Kidney epithelial cell (primary cell): Measurements from ENCODE around the gene GP9. TPM values are rescaled to one million over a fixed set of nuclear protein-coding genes. Genes with fewer than 3 reads are reported as not detected.

ENCODE experiments used
- DNase-seq: peaks from one replicate; pipeline ENCODE4 v3.0.0-alpha.2; 2010; ENCODE audit warnings: low read depth
- H3K27me3 ChIP-seq: 2 replicates; pipeline ENCODE4 v1.6.0; 2011; ENCODE audit warnings: low read length; ENCODE audit not compliant: control insufficient read depth, insufficient read depth
- H3K36me3 ChIP-seq: 2 replicates; pipeline ENCODE4 v1.5.1; 2011; ENCODE audit warnings: low read length; ENCODE audit not compliant: control insufficient read depth, insufficient read depth
- H3K4me3 ChIP-seq: 2 replicates; pipeline ENCODE4 v1.5.1; 2011; ENCODE audit warnings: low read depth, mild to moderate bottlenecking, control low read depth, low read length
- total RNA-seq: library from RNA; depleted of rRNA; stranded (reverse); fragments of >200 nt; gene quantifications from 2 replicates; pipeline ENCODE4 v1.2.3, GENCODE V29; 2015
- TF ChIP-seq, protein P1 (sequence below): IDR thresholded peaks from 2 replicates; pipeline ENCODE4 v1.5.1; 2011; ENCODE audit warnings: mild to moderate bottlenecking, moderate library complexity, low read length, control low read depth, inconsistent platforms; ENCODE audit not compliant: insufficient read depth, poor library complexity, severe bottlenecking

Gene GP9
- total RNA-seq, 1 donor from 2014 or later = not detected

DNA sequence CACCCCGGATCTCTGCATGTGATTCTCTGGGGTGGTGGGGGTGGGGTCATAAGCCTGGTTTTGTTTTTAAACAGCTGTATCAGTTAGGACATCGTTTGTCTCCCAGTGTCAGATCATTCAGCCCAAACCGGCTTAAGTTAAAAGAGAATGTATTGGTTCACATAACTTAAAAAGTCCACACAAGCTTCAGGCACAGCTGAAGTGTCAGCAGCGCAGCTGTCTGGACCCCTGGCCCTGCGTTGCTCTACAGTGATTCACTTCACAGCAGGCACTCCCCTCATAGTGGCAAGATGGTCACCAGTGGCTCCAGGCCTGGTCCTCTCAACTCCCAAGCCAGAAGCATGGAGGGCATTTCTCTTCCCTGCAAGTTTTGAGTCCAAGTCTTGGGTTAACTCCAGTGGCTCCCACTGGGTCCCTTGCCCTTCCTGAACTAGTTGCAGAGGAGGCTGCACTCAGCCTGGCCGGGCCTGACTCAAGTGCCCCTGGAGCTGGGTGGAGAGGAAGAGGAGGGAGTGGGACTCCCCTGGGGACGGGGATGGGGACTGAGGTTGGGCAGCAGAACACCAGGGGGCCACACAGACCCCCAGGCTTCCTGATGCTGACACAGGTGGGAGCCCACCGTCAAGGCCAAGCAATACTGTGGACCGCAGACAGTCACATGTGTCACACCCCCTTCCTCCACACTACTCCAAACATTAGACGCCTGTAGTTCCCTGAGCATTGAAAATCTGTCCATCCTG, 28.9 kb upstream of the GP9 start:
- TF ChIP-seq, protein P1, sequence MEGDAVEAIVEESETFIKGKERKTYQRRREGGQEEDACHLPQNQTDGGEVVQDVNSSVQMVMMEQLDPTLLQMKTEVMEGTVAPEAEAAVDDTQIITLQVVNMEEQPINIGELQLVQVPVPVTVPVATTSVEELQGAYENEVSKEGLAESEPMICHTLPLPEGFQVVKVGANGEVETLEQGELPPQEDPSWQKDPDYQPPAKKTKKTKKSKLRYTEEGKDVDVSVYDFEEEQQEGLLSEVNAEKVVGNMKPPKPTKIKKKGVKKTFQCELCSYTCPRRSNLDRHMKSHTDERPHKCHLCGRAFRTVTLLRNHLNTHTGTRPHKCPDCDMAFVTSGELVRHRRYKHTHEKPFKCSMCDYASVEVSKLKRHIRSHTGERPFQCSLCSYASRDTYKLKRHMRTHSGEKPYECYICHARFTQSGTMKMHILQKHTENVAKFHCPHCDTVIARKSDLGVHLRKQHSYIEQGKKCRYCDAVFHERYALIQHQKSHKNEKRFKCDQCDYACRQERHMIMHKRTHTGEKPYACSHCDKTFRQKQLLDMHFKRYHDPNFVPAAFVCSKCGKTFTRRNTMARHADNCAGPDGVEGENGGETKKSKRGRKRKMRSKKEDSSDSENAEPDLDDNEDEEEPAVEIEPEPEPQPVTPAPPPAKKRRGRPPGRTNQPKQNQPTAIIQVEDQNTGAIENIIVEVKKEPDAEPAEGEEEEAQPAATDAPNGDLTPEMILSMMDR = no peak
- DNase-seq = no peak

DNA sequence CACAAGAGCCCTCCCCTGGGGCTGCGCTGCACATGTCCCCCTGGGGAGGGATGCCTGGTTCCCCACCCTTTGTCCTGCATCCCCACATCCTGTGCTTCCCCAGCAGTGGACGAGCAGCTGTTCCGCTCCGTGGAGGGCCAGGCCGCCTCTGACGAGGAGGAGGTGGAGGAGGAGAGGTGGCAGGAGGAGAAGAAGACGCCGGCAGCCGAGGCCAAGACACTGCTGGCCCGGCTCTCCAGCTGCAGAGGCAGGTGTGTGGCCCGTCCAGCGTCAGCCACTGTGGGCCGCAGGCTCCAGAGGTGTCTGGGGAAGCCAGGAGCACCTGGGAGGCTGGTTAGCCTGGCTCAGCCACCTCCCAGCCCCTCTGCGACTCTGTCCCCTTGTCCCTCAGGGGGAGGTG, 27.9 kb upstream of the GP9 start:
- TF ChIP-seq, protein P1 = no peak
- no peak for DNase-seq
- Histone ChIP-seq H3K4me3 (no peak overlapping the region), H3K27me3 (peaks cover 11% of the 10 kb centered on the region), H3K36me3 (no peaks in the 10 kb centered on the region)

More for the DNA sequence above, 28.9 kb upstream of the GP9 start:
- Histone ChIP-seq H3K36me3 (no peaks in the 10 kb centered on the region), H3K4me3 (no peak overlapping the region), H3K27me3 (peaks cover 7% of the 10 kb centered on the region)

DNA sequence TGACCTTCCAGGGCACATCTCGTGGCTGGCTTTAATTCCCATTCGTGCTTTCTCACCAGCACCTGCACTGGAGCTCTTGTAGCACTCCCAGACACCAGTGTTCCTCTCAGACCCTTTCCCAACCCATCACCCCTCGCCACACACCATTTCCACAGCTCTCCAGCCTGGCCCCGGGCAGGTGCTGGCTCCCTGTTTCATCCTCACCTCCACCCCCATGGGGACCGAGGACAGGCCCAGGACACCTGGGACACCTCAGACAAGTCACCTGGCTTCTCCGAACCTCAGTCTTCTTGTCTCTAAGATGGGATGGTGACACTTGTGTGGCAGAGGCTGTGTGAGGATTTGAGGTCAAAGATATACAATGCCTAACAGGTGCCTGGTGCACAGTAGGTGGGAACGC, 27.4 kb upstream of the GP9 start:
- TF ChIP-seq, protein P1 = no peak
- peaks cover 12% of the 10 kb centered on the region for H3K27me3 ChIP-seq
- H3K36me3 ChIP-seq = no peaks in the 10 kb centered on the region
- no peak for DNase-seq
- no peak overlapping the region for H3K4me3 ChIP-seq

DNA sequence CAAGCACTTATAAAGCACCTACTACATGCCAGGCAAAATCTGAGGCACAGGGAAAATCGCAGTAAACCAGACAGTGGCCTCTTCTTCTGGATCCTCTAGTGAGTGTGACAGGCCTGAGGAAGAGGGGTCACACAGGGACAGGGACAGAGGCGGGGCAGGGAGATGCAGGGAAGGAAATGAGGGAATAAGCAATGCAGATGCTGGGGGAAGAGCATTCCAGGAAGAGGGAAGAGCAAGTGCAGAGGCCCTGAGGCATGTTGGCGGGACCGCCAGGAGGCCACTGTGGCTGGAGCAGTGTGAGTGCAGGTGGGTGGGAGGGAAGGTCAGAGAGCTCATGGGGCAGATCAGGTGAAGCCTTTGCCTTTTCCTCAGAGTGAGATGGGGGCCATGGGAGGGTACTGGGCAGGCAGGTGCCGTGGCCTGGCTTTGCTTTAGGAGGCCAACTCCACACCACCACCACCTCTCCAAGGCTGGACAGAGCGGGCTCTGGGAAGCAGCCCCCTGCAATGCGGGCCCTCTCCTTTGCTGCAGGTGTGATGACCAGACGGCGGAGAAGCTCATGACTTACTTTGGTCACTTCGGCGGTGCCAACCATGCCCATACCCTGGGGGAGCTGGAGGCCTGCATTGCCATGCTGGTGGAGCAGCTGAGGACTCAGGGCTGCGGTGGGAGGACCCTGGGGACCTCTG, 26.8 kb upstream of the GP9 start:
- Histone ChIP-seq H3K36me3 (no peaks in the 10 kb centered on the region), H3K4me3 (no peak overlapping the region), H3K27me3 (peaks cover 19% of the 10 kb centered on the region)
- no peak for DNase-seq
- TF ChIP-seq, protein P1 = no peak

DNA sequence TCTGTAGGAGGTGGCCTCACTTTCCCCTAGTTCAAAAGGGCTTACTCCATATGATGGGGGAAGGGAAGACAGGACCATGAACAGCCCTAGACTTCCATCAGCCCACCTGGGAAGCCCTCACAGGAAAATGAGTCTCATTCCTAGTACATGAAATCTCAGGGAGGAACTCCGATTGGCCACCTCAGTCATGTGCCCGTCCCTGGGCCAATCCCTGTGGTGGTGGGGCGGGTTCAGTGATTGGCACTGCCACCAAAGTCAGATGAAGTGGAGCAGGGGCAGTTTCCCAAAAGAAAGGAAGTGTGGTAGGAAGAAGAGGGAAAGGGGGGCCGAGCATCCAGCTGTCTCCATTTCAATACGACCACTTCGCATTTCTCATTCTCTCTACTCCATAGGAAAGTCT, 25.9 kb upstream of the GP9 start:
- Histone ChIP-seq H3K27me3 (peaks cover 27% of the 10 kb centered on the region), H3K4me3 (no peak overlapping the region), H3K36me3 (no peaks in the 10 kb centered on the region)
- no peak for DNase-seq
- TF ChIP-seq, protein P1 = no peak
